NOMO-1 treated with DMSO at 0.1 percent for 48 hours (cell line): ENCODE data around the gene FSTL4.
A peak's percentile ranks its signal among the peaks of the same experiment; 100 is the strongest.

Experiments
- DNase-seq: peaks from one replicate; lab custom pipeline; 2025; ENCODE audit not compliant: unreplicated experiment; lab: John Stamatoyannopoulos, UW

FSTL4 gene

DNA sequence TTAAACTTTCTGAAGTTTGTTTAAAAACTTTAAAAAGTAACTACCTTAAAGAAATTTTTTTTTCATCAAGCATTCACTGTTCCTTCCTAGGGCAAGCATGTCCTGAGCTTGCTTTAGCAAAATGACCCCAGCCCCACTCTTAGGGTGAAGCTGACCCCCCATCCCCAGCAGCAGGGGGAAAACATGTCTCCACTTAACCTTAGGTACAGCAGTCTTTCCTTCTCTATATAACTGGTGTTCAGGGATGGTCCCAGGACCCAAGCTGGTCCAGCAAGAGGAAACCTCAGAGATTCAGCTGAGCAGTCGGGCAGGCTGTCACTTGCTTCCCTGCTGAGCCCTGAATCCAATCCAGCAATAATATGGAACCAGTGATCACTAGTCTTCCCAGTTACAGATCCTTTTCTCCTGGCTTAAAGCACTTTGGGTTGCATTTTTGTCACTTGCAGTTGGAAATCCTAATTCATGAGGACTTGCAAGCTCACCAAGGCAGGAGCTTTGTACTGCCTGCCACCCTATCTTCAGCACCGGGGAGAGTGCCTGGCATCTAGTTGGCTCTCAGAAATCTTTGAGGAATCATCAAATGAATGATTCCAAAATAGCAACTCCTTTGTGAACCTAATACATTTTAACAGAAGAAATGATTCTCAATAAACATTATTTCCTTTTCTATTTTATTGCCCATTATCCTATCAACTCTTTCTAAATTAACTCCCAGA lies 91.2 kb downstream of the FSTL4 start:
- no peak for DNase-seq

DNA sequence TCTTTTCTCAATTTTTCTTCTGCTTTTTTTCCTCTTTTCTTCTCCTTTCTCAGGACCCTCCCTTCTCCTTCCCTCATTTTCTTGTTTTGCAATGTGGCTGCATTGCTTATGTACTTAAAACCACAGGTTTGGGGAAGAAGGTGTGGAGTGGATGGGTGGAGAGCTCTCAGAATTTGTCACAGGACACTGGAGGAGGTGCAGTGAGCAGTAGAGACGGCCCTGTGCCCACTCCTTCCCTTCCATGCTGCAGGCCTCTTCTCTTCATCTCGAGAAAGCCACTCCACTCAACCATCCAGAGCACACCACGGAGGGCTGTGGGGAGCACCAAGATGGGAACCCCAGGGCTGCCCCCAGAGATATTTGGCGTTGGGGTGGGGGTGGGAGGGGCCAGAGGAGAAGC lies 92.3 kb downstream of the FSTL4 start:
- peak; percentile 20 for DNase-seq

DNA sequence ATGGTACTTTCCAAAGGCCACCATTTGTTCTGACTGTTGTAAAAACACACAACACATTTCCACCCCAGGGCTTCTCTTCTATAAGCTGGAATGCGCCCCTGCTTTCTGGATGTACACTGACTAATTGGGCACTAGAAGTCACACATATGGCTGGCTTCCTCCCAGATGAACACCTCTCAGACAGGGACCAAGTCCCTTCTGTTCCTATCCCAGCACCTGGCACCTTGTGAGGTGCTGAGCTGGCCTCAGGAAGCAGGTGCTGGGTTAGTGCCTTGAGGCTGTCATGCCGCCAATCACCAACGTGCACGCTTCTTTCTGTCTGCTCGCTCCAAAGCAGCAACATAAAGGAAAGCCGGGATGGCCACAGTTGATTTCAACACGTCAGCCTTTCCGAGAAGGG lies 93.2 kb downstream of the FSTL4 start:
- no peak for DNase-seq

DNA sequence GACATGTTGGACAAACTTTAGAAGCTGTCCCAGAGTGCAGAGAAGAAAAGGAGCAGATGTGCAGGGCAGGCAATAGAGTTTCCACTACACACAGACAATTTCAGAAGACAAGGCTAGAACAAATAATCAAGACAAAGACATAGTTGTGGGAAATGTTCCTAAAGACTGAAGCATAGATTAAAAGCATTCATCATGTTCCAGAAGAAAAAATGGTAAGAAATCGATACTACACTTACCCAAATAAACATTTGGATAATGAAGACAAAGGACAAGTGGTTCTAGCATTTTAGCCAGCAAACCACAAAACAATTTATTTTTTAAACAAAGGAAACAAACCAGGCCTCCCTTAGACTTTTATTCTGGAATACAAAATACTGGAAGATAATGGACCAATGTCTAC lies 97.9 kb downstream of the FSTL4 start:
- no peak for DNase-seq

DNA sequence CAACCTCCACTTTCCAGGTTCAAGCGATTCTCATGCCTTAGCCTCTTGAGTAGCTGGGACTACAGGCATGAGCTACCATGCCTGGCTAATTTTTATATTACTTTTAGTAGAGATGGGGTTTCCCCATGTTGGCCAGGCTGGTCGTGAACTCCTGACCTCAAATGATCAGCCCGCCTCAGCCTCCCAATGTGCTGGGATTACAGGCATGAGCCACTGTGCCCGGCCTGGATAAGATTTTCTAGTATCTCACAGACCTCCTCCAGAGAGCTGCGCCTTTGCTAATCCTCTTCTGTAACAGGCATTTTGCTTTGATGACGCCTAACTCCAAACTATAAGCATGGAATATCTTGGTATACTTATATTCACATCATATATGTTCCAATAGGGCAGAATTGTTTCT lies 99.4 kb downstream of the FSTL4 start:
- DNase-seq: no peak

DNA sequence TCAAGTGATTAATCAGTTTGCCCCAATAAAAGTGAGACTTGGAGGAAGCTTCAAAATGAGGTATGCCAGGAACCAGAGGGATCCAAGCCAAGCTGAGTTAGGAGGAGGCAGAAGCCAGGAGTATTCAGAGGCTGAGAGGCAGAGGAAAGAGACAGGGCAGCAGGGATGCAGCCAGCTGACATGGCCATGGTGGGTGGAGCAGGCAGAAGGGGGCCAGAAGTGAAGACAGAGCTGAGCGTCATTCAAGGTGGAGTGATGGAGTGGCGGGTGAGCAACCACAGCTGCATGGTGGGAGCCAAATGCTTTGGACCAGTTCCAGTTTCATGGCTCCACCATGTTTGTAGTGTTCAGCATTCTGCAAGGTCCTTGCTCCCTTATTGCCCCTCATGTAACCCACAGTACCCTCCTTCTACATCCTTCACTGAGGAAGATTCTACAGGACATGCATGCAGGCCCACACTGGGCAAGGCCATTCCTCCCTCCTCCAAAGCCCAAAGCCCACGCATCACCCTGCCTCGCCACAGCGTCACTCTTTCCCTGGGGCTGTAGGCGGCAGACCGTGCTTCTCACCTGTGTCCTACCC lies 100.6 kb downstream of the FSTL4 start:
- no peak for DNase-seq

DNA sequence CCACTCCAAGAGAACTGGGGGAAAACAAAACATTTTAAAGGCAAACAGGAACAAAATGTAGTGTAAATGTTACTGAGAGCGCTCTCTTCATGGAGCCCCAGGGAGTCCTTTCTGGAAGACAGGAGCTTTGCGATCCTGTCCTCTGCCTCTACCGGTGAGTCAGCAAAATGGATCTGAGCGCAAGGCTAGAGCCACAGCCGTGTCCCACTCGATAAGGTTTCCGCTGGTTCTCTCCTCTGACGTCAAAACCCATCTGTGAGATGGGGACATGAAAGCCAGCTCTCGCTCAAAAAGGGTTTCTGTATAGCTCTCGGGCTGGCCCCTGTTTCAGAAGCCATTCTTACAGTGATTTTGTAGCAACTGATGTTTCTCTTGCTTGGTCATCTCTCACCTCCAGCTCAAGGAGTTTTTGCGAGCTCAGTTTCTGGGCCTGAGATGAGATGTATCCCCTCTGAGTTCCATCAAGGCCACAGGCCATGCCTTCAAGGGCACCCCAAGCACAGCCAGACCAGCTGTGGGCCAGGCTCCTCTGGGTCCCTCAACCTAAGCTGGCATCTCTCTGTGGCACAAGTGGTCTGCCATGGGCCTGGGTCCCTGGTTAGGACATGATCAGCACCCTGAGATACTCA lies 101.6 kb downstream of the FSTL4 start:
- DNase-seq: no peak

DNA sequence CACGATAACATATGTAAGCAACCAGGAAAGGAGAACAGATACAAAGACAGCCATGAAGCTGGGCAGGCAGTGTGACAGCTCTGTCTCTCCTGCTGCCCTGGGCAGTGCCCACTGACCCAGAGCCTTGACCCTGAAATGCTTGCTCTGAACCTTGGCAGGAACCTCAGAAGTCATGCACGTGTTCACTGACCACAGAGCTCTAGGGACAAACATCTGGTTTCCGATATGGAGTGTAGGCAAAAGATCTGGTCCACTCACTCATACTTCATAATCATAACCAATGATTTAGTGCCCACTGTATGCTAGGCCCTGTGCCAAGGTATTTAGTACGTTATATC lies 102.6 kb downstream of the FSTL4 start:
- DNase-seq: no peak

DNA sequence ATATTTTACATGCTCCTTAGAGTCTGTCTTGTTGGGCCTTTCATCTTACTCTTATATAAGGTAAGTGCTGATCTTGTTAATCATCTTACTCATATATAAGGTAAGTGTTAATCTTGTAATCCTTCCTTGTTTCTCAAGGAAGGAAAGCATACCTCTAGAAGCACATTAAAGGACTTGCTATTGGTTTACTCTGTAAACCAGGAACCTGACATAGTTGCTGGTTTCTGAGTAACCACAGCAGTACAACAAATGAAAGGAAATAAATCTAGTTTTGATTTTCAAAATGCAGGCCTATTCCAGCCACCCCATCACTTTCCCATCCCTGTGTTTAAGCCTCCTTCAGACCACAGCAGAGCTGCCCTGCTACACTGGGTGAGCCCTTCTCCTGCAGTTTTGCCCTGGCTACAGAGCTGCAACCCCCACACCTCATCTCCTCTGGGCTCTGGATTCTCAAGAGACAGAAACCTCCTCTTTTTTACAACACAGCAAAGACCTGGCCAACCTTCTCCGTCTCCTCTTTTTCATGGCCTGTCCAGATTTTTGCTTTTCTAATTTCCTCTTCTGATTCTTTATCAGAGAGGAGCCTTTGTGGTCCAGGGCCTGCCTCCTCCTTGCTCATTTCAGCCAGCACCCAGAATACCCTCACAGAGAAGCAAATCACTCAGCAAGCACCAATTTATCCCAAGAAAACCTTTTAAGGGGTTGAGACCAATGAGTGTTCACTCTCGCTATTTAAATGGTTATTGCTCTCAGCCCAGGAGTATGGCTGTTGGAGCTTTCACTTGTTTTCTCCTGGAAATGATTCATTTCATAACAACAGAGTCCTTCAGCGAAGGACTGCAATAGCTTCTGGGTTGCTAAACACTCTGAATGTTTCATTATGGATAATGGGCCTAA lies 103.2 kb downstream of the FSTL4 start:
- DNase-seq: peak; percentile 13

DNA sequence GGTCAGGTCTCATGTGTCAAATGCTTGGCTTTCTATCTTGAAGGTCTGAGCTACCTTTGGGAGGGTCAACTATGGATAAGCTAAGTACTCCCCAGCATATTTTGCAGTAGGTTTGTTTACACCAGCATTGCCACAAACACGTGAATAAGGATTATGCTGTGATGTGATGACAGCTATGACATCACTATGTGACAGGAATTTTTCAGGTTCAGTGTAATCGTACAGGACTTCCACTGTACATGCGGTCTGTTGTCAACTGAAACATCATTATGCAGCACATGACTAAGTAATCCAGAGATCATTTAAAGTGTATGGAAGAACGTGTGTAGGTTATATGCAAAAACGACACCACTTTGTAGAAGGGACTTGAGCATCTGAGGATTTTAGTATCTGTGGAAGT lies 104.0 kb downstream of the FSTL4 start:
- DNase-seq: no peak

DNA sequence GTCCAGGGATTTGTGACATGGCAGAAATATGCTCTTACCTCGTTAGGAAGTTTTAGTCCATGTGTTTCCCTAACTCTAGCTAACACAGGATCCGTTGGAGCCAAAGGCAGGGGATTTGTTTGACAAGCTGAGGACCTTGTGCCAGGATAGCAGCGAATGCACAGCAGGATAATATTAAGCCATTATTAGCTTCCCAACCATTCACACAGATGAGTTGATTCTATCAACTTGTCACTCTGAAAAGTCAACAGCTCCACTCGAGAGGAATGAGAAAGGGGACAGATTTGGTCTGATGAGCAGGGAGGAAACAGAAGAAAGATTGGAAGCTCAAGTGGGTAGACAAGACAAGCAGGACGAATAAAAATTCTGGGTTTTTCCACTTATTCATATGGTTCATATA lies 106.2 kb downstream of the FSTL4 start:
- no peak for DNase-seq

DNA sequence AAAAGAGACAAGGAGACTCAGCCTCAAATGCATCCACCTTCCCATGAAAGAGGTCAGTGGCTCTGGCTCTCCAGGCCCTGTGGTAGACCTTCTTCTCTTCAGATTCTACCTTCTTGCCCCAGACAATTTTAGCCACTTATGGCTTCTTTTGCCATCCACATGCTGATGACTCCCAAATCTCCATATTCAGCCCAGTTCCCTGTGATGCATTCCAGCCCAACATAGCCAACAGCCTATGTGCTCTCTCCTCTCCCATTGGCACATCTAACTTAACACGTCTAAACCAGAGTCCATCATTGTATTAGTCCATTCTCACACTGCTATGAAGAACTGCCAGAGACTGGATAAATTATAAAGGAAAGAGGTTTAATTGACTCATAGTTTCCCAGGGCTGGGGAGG lies 108.8 kb downstream of the FSTL4 start:
- no peak for DNase-seq

DNA sequence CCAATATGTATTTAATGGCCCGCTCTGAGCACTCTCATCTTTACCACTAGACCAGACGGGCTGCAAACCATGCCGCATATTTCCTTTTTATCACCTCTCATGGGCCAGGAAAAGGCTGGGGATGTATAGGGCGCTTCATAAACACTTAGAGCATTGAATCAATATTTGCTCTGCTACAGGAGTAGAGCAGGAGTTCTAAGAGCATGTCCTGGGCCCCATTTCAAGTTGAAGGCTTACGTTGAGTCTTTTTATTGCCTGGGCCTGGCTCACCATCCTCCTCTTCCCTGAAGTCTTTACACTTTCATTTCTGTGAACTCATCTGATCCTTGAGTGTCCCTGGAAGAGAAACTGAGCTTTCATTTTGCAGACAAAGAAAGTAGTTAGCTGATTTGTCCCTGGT lies 112.4 kb downstream of the FSTL4 start:
- DNase-seq: no peak

DNA sequence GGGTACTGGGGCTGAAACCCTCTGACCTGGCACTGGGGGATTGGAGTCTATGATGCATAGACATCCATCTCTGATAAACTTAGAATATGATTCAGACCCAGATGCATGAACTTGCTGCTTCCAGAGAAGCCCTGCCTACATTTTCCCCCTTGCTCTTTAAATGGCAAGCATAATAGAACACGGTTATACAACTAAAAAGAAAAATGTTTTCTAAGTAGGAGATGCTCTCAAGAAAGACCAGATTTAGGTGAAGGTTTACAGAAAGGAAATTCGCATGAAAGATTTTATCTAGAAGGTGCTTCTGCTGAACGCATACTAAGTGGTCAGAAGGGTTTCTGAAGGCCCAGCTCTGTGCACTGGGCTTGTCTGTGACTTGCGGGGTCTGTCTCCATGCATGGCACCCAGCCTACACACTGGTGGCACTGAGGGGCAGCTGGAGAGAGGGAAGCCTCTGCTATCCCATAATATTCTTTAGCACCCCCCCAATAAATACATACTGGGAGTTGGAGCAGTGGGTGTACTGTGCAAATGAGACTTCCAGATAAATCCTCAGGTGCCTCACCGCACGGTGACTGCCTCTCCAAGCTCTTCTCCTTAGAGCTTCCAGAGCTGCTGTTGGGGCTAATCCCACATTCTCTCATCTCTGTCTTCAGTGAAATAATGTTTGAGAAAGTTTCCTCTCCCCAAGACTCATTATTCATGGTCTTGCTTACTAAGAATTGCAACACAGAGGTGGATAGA lies 114.6 kb downstream of the FSTL4 start:
- DNase-seq: no peak

DNA sequence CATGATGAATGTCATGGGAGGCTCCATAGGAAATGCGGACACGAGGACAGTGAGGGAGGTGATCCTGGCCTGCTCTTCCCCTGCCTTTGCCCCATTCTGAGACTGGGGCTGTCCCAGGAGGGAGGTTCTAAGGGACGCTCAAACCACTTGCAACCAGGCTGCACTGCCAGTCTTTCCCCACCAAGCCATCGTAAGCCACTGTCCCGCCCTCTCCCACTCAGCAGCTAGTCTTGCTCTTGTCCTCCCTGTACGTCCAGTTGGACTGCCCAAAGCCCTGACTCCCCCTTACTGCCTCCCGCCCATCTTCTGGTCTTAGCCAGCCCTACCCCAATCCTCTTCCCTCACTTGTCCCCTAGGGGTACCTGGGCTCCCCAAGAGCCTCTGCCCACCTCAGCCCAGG lies 115.7 kb downstream of the FSTL4 start:
- DNase-seq: no peak

DNA sequence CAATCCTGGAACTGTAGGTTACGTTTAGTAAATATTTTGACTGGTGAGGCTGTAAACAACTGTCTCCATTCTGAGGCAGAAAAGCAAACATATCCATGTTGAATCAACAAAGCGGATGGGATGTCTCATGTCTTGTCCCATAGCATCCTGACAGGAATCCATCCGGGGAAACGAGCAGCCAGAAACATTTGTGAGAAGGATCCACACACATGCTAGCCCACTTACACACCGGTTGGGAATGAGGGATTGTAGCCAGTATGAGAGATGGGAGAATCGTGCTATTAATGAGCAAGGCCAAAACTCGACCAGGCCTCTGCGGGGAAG lies 117.5 kb downstream of the FSTL4 start:
- DNase-seq: no peak

DNA sequence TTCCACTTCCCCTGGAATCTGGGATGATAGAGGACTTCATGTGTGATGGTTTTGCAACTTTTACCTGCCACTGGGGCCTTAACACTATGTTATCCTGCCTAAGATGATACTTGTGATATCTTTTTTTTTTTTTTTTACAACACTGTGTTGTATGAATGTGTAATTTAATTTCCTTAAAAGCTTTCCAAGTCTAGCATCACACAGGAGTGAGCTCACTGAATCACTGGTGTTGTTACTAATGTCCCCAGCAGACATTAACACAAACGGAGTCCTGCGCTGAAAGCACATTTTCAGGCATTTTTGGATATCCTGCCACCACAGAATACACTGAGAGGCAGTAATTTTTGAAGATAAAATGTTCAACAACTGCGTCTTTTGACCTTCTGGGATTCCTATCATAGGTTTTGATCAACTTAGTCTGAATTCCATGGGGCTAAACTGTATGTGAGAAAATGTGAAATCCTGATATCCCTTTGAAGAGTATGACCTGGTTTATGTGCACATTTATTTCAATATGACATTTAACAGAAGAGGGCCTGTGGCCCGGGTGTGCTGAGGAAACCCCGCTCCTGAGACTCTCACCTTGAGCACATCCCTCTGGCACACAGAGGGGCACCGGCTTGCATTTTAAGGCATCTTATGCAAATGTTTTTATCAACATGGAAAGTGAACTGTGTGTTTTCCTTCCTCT lies 118.0 kb downstream of the FSTL4 start:
- no peak for DNase-seq

DNA sequence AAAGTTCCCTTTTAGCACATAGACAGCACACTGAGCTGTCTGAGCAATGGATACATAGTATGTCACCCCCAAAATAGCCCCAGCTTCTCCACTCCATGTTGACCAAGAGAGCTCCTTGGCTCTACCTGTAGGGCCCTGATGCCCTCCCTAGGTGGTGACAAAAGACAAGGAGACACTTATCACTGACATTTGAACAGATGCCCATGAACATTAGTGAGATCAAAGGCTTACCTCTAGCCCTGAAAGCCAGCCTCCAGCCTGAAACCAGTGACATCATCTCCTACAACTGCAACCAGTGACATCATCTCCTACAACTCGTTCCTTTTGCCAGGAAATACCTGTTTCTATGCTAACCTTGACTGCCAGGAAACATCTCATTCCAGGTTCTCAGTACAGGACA lies 122.7 kb downstream of the FSTL4 start:
- DNase-seq: no peak

DNA sequence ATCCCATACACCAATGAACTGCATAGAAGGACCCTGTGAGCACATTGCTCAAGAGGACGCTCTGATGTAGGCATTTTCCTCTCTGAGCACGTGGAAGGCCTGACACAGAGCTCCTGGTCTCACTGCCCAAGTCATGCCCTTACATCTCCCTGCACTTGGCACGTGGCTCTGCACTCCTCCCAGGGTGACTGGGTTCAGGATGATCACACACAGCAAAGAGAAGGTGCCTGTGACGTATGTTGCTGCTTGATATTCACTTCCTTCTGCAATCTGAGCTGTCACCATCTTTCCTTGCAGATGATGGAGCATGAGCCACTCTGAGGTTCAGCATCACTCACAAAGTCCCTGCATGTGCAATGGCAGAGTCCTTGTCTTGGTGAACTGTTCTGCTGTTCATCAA lies 125.2 kb downstream of the FSTL4 start:
- DNase-seq: no peak

DNA sequence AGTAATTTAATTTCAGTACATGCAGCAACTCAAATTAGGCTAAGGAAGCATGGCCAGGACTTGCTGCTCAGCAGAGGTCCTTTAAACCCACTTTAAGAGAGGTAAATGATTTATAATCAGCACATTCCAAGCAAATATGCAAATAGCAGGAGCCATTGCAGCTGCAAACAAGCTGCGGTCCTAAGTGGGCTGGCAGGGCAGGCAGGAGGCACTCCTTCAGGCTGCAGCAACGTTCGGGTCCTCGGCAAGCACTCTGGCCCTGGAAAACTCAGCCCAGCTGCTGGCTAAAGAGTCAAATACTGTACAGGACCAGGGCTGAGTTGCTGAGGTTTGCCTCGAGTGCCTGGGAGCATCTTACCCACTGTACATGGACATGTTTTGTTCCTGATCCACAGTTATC lies 126.9 kb downstream of the FSTL4 start:
- DNase-seq: no peak
